HG03060 (cell line): ENCODE measurements around the gene PPP4R2.

Experiments
- ATAC-seq: cut with Tn5 transposase; IDR thresholded peaks from one replicate; pipeline ENCODE4 v1.9.1; 2021; ENCODE audit warnings: low read depth, moderate number of reproducible peaks; ENCODE audit not compliant: unreplicated experiment

Gene PPP4R2

DNA sequence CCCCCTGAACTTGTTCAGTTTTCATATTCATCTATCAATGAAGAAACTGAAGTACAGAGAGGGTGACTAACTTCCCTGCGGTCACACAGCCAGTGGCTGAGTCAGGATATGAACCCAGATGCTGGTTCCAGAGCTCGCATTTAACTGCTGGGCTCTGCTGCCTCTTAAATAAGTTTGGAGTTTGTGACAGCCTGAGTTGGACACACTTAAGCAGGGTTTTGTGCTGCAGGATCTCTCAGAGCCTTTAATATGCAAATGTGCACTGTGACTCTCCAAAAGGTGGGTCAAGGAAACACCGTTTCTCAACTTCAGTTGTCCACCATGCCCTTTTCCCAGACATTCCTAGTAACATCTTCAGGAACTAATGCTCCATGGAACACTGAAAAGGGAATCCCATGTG lies 110.6 kb downstream of the PPP4R2 start:
- ATAC-seq: no peak

DNA sequence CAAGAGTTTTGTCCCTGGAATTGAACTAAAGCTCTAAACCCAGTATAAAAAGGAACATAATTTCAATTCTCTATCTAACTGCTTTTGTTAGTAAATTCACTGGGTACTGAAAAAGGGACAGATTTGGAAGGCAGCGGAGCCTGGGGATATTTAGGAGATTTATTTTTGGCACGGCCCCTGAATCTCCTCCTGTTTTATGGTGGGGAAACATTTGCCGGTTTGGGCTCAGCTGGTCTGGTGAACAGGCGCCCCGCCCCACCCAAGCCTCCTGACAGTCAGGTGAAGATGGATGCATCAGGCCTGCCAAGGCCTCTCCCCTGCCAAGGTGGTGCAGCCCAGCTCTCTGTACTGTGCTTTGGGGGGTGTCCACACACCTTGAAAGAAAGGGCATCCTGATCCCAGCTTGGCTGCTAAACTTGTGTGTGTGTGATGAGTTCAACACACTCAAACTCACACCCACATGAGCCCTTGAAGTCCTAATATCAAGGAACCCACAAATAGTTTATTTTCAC lies 111.1 kb downstream of the PPP4R2 start:
- no peak for ATAC-seq

DNA sequence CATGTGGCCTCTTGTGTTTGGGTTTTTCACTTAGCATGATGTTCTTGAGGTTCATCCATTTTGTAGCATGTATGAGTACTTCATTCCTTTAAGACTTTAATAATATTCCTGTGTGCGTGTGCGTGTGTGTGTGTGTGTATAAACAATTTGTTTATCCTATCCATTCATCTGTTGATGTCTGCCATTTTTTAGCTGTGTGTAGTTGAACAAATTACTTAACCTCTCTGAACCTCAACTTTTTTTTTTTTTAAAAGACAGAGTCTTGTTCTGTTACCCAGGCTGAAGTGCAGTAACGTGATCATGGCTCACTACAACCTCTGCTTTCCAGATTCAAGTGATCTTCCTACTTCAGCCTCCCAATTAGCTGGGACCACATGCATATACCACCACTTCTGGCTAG lies 112.1 kb downstream of the PPP4R2 start:
- ATAC-seq: no peak

DNA sequence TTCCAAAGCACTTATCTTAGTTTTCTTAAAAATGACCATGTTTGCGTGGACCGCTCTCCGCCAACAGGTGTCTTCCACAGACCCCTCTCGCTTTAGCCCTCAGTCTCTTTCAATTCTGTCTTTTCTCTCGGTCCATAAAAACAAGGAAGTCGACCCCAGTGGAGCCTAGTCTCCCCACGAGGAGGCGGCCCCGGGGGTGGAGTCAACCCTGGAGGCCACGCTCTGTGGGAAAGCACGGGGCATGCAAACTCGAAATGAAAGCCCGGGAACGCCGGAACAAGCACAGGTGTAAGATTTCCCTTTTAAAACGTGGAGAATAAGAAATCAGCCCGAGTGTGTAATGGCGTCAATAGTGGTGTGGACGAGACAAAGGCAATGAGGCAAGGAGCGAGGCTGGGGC lies 113.9 kb downstream of the PPP4R2 start:
- ATAC-seq: no peak

DNA sequence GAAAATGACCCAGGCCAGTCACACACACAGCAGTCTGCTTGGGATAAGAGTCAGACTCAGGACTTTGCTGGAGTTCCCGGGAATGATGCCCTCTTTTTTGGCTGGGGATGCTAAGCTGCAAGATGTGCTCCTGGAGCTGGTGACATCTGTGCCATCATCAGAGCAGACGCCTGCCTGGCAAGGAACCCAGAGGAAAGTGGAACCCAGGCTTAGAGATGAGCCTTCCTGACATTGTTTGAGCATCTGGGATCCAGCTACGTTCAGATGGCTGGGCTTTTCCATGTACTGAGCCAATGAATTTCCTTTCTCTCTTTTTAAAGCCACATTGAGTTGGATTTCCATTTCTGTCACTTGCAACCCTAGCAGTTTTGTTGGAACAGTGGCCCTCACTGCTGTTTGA lies 118.1 kb downstream of the PPP4R2 start:
- no peak for ATAC-seq

DNA sequence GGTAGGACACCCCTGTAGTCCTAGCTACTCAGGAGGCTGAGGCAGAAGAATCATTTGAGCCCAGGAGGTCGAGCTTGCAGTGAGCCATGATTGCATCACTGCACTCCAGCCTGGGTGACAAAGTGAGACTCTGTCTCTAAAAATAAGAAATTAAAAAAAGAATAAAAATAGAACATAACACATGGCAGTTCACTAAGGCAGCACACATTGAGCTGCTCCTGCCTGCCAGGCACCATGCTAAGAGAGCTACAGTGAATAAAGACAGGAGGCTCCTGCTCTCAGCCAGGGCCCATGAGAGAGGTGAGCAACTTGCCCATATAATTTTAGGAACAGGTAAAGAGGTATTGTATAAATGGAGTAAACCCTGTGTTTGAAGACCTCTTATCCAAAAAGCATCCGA lies 119.2 kb downstream of the PPP4R2 start:
- ATAC-seq: no peak
